ENCODE data around the gene ADGRV1. TPM values are rescaled to one million over a fixed set of nuclear protein-coding genes. Genes with fewer than 3 reads are reported as not detected.
"Not testable (repeated sequence)": the region's sequence is repeated elsewhere in the genome, so short reads cannot be mapped to it uniquely, and the experiment has no call there.

Gene ADGRV1
- polyA plus RNA-seq, 3 donors from 2014 or later = 0.43 TPM; not detected in 2

DNA sequence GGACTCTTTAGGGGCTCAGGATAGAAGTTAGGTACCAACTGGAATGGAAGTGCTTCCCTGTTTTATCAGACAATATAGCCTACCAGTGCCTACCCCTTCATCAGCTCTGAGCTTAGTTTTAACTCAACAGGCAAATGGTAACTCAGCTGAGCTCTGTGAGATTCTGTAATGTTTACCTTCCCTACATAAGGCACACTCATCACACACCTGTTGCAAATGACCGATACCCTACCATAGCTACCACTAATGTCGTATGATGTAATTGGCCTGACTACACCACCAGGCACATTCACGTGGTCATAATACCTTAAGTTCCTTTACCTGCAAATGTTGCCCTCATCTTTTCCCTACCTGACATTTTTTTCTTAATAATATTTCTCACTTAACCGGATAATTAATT lies 254.8 kb downstream of the ADGRV1 start:
- no peaks in the 10 kb centered on the region for H3K4me1 Mint-ChIP-seq

GRCh38 chr5:90822062-90822461 lies 263.5 kb downstream of the ADGRV1 start:
- DNase-seq, H3K4me1 Mint-ChIP-seq: not testable (repeated sequence)

More for the DNA sequence above, 254.8 kb downstream of the ADGRV1 start:
- Mint-ChIP-seq H3K4me3 (no peak overlapping the region), H3K27me3 (ENCODE audit: low read depth in 3 of 3) (peaks cover 0 to 2% (median 0%) of the 10 kb centered on the region in 3 donors), H3K9me3 (no peaks in the 10 kb centered on the region), H3K27ac (no peak overlapping the region), H3K36me3 (no peaks in the 10 kb centered on the region)
- DNase-seq = no peak

GRCh38 chr5:90824436-90824835 lies 265.8 kb downstream of the ADGRV1 start:
- no peak for DNase-seq
- Mint-ChIP-seq H3K27me3 (ENCODE audit: low read depth in 3 of 3) (peaks cover 0 to 6% (median 1%) of the 10 kb centered on the region in 3 donors), H3K27ac (no peak overlapping the region), H3K4me3 (no peak overlapping the region), H3K36me3 (no peaks in the 10 kb centered on the region), H3K4me1 (no peaks in the 10 kb centered on the region), H3K9me3 (no peaks in the 10 kb centered on the region)

More at GRCh38 chr5:90822062-90822461, 263.5 kb downstream of the ADGRV1 start:
- H3K9me3 Mint-ChIP-seq; H3K4me3 Mint-ChIP-seq; H3K36me3 Mint-ChIP-seq; H3K27ac Mint-ChIP-seq; H3K27me3 Mint-ChIP-seq (ENCODE audit: low read depth in 3 of 3): not testable (repeated sequence)

- Mint-ChIP-seq H3K27me3 (ENCODE audit: low read depth in 3 of 3) (peaks cover 0 to 8% (median 4%) of the 10 kb centered on the region in 3 donors), H3K4me1 (no peaks in the 10 kb centered on the region), H3K4me3 (no peak overlapping the region), H3K9me3 (peaks cover 0 to 2% (median 0%) of the 10 kb centered on the region in 6 donors), H3K27ac (no peak overlapping the region), H3K36me3 (no peaks in the 10 kb centered on the region)
- no peak for DNase-seq
Observed at GRCh38 chr5:90830058-90830457, 271.5 kb downstream of the ADGRV1 start.

DNA sequence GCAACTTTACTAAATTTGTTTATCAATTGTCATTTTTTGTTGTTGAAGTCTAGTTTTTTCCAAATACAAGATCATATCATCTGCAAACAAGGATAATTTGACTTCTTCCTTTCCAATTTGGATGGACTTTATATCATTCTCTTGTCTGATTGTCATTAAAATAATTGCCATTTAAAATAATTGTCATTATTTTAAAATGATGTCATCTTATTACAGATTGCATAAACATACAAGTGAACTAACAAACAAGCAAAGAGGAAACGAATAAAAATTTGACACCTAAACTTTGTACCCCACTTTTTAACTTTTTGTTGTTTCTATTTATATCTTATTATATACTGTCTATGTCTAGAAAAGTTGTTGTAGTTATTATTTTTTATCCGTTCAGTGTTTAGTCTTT lies 275.2 kb downstream of the ADGRV1 start:
- H3K4me3 Mint-ChIP-seq = no peak overlapping the region
- H3K27me3 Mint-ChIP-seq (ENCODE audit: low read depth in 3 of 3) = peaks cover 0 to 2% (median 2%) of the 10 kb centered on the region in 3 donors
- H3K27ac Mint-ChIP-seq = no peak overlapping the region
- H3K4me1 Mint-ChIP-seq = no peaks in the 10 kb centered on the region
- peaks cover 0 to 2% (median 0%) of the 10 kb centered on the region in 6 donors for H3K9me3 Mint-ChIP-seq
- no peak for DNase-seq
- H3K36me3 Mint-ChIP-seq = no peaks in the 10 kb centered on the region

- no peaks in the 10 kb centered on the region for H3K36me3 Mint-ChIP-seq
- H3K27me3 Mint-ChIP-seq (ENCODE audit: low read depth in 3 of 3) = peaks cover 0 to 2% (median 2%) of the 10 kb centered on the region in 3 donors
- peaks cover 0 to 2% (median 0%) of the 10 kb centered on the region in 6 donors for H3K9me3 Mint-ChIP-seq
- no peak overlapping the region for H3K4me3 Mint-ChIP-seq
- H3K4me1 Mint-ChIP-seq = no peaks in the 10 kb centered on the region
- H3K27ac Mint-ChIP-seq = no peak overlapping the region
- DNase-seq = no peak
Observed at GRCh38 chr5:90834711-90835110, 276.1 kb downstream of the ADGRV1 start.

DNA sequence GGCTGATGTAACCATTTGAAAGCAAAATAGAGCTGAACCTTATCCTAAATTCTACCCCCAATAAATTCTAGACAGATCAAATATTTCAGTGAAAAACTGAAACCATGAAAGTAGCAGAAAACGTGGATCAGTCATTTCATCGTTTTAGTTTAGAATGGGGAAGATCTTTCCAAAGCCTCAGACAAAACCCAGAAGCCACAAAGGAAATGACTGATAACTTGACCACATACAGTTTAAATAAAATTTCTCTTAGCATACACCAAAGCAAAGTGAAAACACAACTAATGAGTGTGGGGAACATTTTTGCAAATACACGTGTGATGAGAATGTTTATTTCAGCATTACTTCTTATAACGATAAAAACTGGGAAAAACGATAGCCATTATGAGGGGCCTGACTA lies 284.8 kb downstream of the ADGRV1 start:
- Mint-ChIP-seq H3K9me3 (peaks cover 0 to 4% (median 0%) of the 10 kb centered on the region in 6 donors), H3K36me3 (no peaks in the 10 kb centered on the region), H3K4me3 (peak overlapping the region in 1 of 5 donors; percentile 30), H3K4me1 (peaks cover 7 to 20% of the 10 kb centered on the region in 2 donors), H3K27ac (no peak overlapping the region), H3K27me3 (ENCODE audit: low read depth in 3 of 3) (peaks cover 0 to 6% (median 2%) of the 10 kb centered on the region in 3 donors)
- DNase-seq = no peak

DNA sequence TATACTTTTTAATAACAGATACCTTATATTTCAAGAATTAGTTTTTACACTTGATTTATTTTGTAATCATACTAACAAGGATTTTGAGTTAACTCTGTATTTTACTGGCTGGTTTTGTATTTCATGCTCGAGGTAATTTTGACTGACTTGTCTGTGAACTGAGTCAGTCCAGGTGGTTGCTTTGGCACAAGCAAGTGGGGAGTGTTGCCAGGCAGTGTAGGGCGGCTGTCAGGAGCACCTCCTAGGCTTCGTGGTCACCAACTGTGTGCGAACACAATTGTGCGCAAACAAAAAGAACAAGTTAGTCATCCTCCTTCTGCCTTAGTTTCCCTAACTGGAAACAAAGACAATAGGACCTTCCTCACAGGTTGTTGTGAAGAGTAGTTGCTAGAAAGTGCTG lies 286.3 kb downstream of the ADGRV1 start:
- no peak for DNase-seq
- Mint-ChIP-seq H3K27me3 (ENCODE audit: low read depth in 3 of 3) (peaks cover 0 to 4% (median 2%) of the 10 kb centered on the region in 3 donors), H3K36me3 (no peaks in the 10 kb centered on the region), H3K4me1 (peaks cover 7 to 20% of the 10 kb centered on the region in 2 donors), H3K4me3 (no peak overlapping the region), H3K9me3 (peaks cover 0 to 4% (median 0%) of the 10 kb centered on the region in 6 donors), H3K27ac (no peak overlapping the region)

DNA sequence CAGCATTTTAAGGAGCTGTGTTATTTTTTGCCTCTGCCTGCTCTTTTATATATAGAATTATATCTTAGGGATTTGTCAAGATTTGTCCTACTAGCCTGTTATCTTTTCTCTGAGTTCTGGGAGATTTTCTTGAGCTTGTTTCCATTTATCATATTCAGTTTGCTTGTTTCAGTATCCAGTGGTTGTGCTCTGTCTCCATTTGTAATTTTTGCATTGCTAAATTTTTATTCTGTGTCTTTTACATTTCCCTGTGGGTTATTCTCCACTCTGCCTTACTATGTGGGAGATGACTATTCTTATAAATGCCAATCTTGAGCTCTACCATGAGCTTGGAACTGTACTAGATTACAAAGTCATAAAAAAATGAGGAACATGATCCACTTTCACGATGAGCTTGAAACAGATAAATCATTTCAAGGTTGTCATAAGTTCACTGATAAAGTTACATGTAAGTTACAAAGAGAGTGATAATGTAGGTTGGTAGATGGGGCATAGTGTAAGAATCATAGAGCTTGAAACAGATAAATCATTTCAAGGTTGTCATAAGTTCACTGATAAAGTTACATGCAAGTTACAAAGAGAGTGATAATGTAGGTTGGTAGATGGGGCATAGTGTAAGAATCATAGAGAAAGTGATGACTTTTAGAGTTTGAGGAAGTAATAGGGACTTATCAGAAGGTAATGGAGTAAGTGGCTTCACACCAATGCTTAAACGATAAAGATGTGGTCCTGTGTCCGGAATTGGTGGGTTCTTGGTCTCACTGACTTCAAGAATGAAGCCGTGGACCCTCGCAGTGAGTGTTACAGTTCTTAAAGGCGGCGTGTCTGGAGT lies 287.3 kb downstream of the ADGRV1 start:
- H3K4me3 Mint-ChIP-seq = peak overlapping the region; percentile 42 to 69 (median 56)
- H3K36me3 Mint-ChIP-seq = no peaks in the 10 kb centered on the region
- H3K9me3 Mint-ChIP-seq = peaks cover 0 to 4% (median 0%) of the 10 kb centered on the region in 6 donors
- DNase-seq = peak in 2 of 3 donors; percentile 1 to 4
- no peak overlapping the region for H3K27ac Mint-ChIP-seq
- peaks cover 7 to 22% of the 10 kb centered on the region in 2 donors for H3K4me1 Mint-ChIP-seq
- peaks cover 0 to 2% (median under 1%) of the 10 kb centered on the region in 3 donors for H3K27me3 Mint-ChIP-seq (ENCODE audit: low read depth in 3 of 3)

GRCh38 chr5:90847606-90848005 lies 289.0 kb downstream of the ADGRV1 start:
- not testable (repeated sequence) for H3K27me3 Mint-ChIP-seq (ENCODE audit: low read depth in 3 of 3); H3K27ac Mint-ChIP-seq; H3K4me3 Mint-ChIP-seq

DNA sequence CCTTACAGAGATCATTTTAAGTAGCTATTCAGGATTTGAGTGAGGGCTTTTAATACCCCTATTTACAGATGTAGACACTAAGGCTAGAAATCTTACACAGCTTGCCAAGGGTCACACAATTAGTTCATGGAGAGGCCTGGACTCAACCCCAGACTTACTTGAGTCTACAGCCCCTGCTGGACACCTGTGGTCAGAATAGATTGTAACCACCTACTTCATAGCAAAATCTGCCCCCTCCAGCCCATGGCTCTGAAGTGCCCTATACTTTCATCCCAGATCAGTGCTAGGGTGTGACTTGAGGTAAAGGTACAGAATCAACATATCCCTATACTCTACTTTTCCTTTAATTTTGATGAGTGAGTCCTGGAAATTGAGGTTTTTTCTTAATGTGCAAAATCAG lies 291.3 kb downstream of the ADGRV1 start:
- H3K27me3 Mint-ChIP-seq (ENCODE audit: low read depth in 3 of 3) = peaks cover 0 to 4% (median 2%) of the 10 kb centered on the region in 3 donors
- H3K27ac Mint-ChIP-seq = no peak overlapping the region
- H3K9me3 Mint-ChIP-seq = peaks cover 0 to 4% (median 0%) of the 10 kb centered on the region in 6 donors
- no peak for DNase-seq
- no peak overlapping the region for H3K4me3 Mint-ChIP-seq
- no peaks in the 10 kb centered on the region for H3K36me3 Mint-ChIP-seq
- peaks cover 5 to 26% of the 10 kb centered on the region in 2 donors for H3K4me1 Mint-ChIP-seq

More at GRCh38 chr5:90847606-90848005, 289.0 kb downstream of the ADGRV1 start:
- peaks cover 7 to 35% of the 10 kb centered on the region in 2 donors for H3K4me1 Mint-ChIP-seq
- DNase-seq, H3K36me3 Mint-ChIP-seq, H3K9me3 Mint-ChIP-seq: not testable (repeated sequence)

DNA sequence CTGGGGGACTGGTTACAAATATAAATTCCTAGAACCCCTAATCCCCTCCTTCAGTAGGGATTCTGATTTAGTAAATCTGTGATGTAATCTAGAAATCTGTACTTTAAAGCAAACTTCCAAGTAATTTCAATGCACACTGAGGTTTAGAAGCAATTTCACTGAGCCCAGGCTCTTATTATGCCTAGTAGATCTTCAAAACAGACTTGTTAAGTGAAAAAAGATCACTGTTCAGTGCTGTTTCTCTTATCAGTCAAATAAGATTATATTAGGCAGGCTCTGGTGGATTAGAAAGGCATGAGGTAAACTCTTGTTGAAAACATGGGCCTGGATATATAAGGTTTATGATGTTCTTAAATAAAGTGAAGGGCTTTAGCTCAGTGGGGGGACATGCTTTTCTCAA lies 293.9 kb downstream of the ADGRV1 start:
- Mint-ChIP-seq H3K36me3 (no peaks in the 10 kb centered on the region), H3K9me3 (no peaks in the 10 kb centered on the region), H3K27me3 (ENCODE audit: low read depth in 3 of 3) (peaks cover 0 to 4% (median 0%) of the 10 kb centered on the region in 3 donors)

GRCh38 chr5:90853750-90854149 lies 295.2 kb downstream of the ADGRV1 start:
- H3K4me3 Mint-ChIP-seq = no peak overlapping the region
- H3K27ac Mint-ChIP-seq = no peak overlapping the region

More for the DNA sequence above, 293.9 kb downstream of the ADGRV1 start:
- H3K4me3 Mint-ChIP-seq = no peak overlapping the region
- H3K4me1 Mint-ChIP-seq = peaks cover 0 to 14% of the 10 kb centered on the region in 2 donors
- DNase-seq = no peak
- no peak overlapping the region for H3K27ac Mint-ChIP-seq

DNA sequence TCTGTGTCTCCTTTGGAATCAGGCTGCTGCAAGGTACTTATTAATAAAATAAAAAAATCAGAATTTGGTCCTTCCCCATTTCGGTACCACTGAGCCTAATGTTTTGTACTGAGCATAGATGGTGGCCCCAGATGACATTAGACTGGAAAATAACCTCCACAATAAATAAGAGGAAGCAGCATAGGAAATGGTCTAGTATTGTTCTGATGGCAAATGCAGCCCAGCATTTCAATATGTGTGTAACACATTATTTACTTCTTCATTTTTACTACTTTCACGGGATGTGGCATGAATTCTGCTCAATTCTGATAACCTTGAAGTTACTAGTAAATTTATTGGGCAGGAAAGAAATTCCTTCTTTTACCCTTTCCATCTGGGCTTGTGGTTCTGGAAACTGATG lies 295.6 kb downstream of the ADGRV1 start:
- no peaks in the 10 kb centered on the region for H3K36me3 Mint-ChIP-seq
- DNase-seq = no peak
- H3K27ac Mint-ChIP-seq = no peak overlapping the region
- H3K27me3 Mint-ChIP-seq (ENCODE audit: low read depth in 3 of 3) = peaks cover 0 to 5% (median 0%) of the 10 kb centered on the region in 3 donors
- peaks cover 0 to 14% of the 10 kb centered on the region in 2 donors for H3K4me1 Mint-ChIP-seq
- H3K9me3 Mint-ChIP-seq = no peaks in the 10 kb centered on the region
- no peak overlapping the region for H3K4me3 Mint-ChIP-seq

More at GRCh38 chr5:90853750-90854149, 295.2 kb downstream of the ADGRV1 start:
- Mint-ChIP-seq H3K36me3 (no peaks in the 10 kb centered on the region), H3K9me3 (no peaks in the 10 kb centered on the region), H3K4me1 (peaks cover 0 to 14% of the 10 kb centered on the region in 2 donors), H3K27me3 (ENCODE audit: low read depth in 3 of 3) (peaks cover 0 to 4% (median 0%) of the 10 kb centered on the region in 3 donors)
- DNase-seq = no peak

All from immature natural killer cell (primary cell).